GM23338 (cell line): ENCODE results near the gene TSPAN6.

Experiments
- EZH2 ChIP-seq: fragments of 200-600 bp; sonication (generic); IDR thresholded peaks from one replicate; pipeline ENCODE4 v1.8.0; 2017; ENCODE audit warnings: antibody characterized with exemption, mild to moderate bottlenecking, low read depth; ENCODE audit not compliant: unreplicated experiment
- POLR2AphosphoS5 ChIP-seq: IDR thresholded peaks from 2 replicates; pipeline ENCODE4 v1.6.1; 2016; ENCODE audit warnings: antibody characterized with exemption, low read depth
- TF ChIP-seq, protein P1 (sequence below), 2 experiments: fragments of 200-600 bp in 1 of 2; sonication (generic) in 1 of 2; conservative IDR thresholded peaks; 2 replicates each; pipeline versions ENCODE4 v1.5.1 to v1.6.1; 2016 to 2017; ENCODE audit warnings: antibody characterized with exemption in 2 of 2, low read depth in 2 of 2, mild to moderate bottlenecking in 2 of 2, moderate library complexity in 1 of 2

DNA sequence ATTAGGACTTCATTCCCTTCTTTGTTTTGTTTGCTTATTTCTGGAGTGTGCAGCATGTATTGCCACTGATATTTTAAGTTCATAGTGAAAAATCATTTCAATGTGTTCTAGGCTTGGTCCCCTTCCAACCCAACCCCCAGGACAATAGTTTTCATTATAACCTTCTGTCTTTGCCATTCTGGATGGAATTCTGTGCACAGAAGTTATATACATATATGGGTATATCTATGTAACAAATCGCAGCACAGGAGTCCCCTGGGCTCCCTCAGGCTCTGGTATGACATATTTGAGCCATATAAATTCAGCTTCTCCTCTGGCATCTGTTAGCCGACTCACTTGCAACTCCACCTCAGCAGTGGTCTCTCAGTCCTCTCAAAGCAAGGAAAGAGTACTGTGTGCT, 52.0 kb downstream of the TSPAN6 start, which contains the start of gene TNMD:
- TF ChIP-seq, protein P1, sequence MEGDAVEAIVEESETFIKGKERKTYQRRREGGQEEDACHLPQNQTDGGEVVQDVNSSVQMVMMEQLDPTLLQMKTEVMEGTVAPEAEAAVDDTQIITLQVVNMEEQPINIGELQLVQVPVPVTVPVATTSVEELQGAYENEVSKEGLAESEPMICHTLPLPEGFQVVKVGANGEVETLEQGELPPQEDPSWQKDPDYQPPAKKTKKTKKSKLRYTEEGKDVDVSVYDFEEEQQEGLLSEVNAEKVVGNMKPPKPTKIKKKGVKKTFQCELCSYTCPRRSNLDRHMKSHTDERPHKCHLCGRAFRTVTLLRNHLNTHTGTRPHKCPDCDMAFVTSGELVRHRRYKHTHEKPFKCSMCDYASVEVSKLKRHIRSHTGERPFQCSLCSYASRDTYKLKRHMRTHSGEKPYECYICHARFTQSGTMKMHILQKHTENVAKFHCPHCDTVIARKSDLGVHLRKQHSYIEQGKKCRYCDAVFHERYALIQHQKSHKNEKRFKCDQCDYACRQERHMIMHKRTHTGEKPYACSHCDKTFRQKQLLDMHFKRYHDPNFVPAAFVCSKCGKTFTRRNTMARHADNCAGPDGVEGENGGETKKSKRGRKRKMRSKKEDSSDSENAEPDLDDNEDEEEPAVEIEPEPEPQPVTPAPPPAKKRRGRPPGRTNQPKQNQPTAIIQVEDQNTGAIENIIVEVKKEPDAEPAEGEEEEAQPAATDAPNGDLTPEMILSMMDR (conservative IDR thresholded peaks at IDR 0.05; ENCODE audit: low read depth in 2 of 2) = no peak
- TF ChIP-seq EZH2 (no peak), POLR2AphosphoS5 (no peak)
